SK-N-SH (cell line): ENCODE results near the gene TAX1BP1. TPM values are rescaled to one million over a fixed set of nuclear protein-coding genes. Genes with fewer than 3 reads are reported as not detected.

Experiments
- CTCF ChIA-PET: fragments of 300-600, 350-600 bp; formaldehyde crosslinking; extraction: SDS; loops from one replicate; lab custom pipeline; 2021; lab: Yijun Ruan, JAX
- POLR2A ChIA-PET: fragments of 350-600 bp; sonication (Branson Sonifier 250); formaldehyde crosslinking; extraction: SDS; loops from one replicate; lab custom pipeline; 2020; ENCODE audit warnings: antibody characterized with exemption, inconsistent platforms; lab: Yijun Ruan, JAX
- DNase-seq: peaks from one replicate; pipeline ENCODE4 v3.0.0; 2012
- H2AFZ ChIP-seq: fragments of 200-600 bp; sonication (generic); 2 replicates; pipeline ENCODE4 v1.8.1; 2016; ENCODE audit warnings: antibody characterized with exemption, mild to moderate bottlenecking, low read depth
- H3F3A ChIP-seq: fragments of 200-600 bp; sonication (generic); replicated peaks from 2 replicates; pipeline ENCODE3; 2016; ENCODE audit warnings: antibody characterized with exemption, mild to moderate bottlenecking; ENCODE audit not compliant: insufficient read depth
- H3K27ac ChIP-seq, 2 experiments: fragments of 200-500 bp in 1 of 2; fragments of 200-600 bp in 1 of 2; sonication (Bioruptor generic) in 1 of 2; sonication (generic), shearing (Covaris generic) in 1 of 2; 2 replicates each; pipeline versions ENCODE4 v1.5.1 to v1.6.1; 2014 to 2016; ENCODE audit warnings: low read depth in 2 of 2, inconsistent platforms in 1 of 2, low read length in 1 of 2, mild to moderate bottlenecking in 1 of 2, mixed read lengths in 1 of 2
- H3K27me3 ChIP-seq: fragments of 200-600 bp; sonication (generic), shearing (Covaris generic); 2 replicates; pipeline ENCODE4 v1.6.1; 2016; ENCODE audit warnings: mixed run types; ENCODE audit not compliant: insufficient read depth
- H3K36me3 ChIP-seq, 2 experiments: fragments of 200-500 bp in 1 of 2; fragments of 200-600 bp in 1 of 2; sonication (Bioruptor generic) in 1 of 2; sonication (generic) in 1 of 2; replicated peaks in 1 of 2; 2 replicates each; pipeline versions ENCODE3 to v1.5.1; 2014 to 2016; ENCODE audit warnings: low read length in 1 of 2, mild to moderate bottlenecking in 1 of 2; ENCODE audit not compliant: insufficient read depth in 2 of 2, control insufficient read depth in 1 of 2
- H3K4me1 ChIP-seq, 2 experiments: fragments of 200-500 bp in 1 of 2; fragments of 200-600 bp in 1 of 2; sonication (Bioruptor generic) in 1 of 2; sonication (generic), shearing (Covaris generic) in 1 of 2; 2 replicates each; pipeline versions ENCODE4 v1.5.1 to v1.6.1; 2014 to 2016; ENCODE audit warnings: low read depth in 1 of 2, low read length in 1 of 2, mixed run types in 1 of 2; ENCODE audit not compliant: insufficient read depth in 2 of 2, control insufficient read depth in 1 of 2
- H3K4me2 ChIP-seq: fragments of 200-600 bp; sonication (generic), shearing (Covaris generic); 2 replicates; pipeline ENCODE4 v1.6.1; 2017; ENCODE audit warnings: mixed run types
- H3K4me3 ChIP-seq, 2 experiments: fragments of 200-500 bp in 1 of 2; fragments of 200-600 bp in 1 of 2; sonication (Bioruptor generic) in 1 of 2; sonication (generic), shearing (Covaris generic) in 1 of 2; 2 replicates each; pipeline versions ENCODE4 v1.5.1 to v1.8.1; 2014 to 2016; ENCODE audit warnings: low read depth in 2 of 2, inconsistent platforms in 1 of 2, low read length in 1 of 2, mild to moderate bottlenecking in 1 of 2, mixed read lengths in 1 of 2, moderate library complexity in 1 of 2
- H3K79me2 ChIP-seq: fragments of 200-600 bp; sonication (generic); 2 replicates; pipeline ENCODE4 v1.8.1; 2017; ENCODE audit warnings: mild to moderate bottlenecking; ENCODE audit not compliant: insufficient read depth
- H3K9ac ChIP-seq: fragments of 200-600 bp; sonication (generic); 2 replicates; pipeline ENCODE4 v1.6.1; 2017; ENCODE audit warnings: mixed run types
- H3K9me2 ChIP-seq: fragments of 200-600 bp; sonication (generic); 2 replicates; pipeline ENCODE4 v1.6.1; 2017; ENCODE audit warnings: mixed run types
- H3K9me3 ChIP-seq: fragments of 200-600 bp; sonication (generic); 2 replicates; pipeline ENCODE4 v1.6.1; 2017; ENCODE audit warnings: mixed run types, mild to moderate bottlenecking, moderate library complexity
- H4K20me1 ChIP-seq: fragments of 200-600 bp; sonication (generic); 2 replicates; pipeline ENCODE4 v1.6.1; 2017; ENCODE audit warnings: mild to moderate bottlenecking, mixed run types; ENCODE audit not compliant: insufficient read depth
- CTCF ChIP-seq: fragments of 200-600 bp; sonication (generic); IDR thresholded peaks from 2 replicates; pipeline ENCODE4 v1.6.1; 2017; ENCODE audit warnings: antibody characterized with exemption, mild to moderate bottlenecking, moderate library complexity
- EP300 ChIP-seq, 2 experiments: IDR thresholded peaks; 2 replicates each; pipeline versions ENCODE4 v1.4.0 to v1.6.1; 2012; ENCODE audit warnings: borderline replicate concordance in 1 of 2, low read depth in 1 of 2, low read length in 1 of 2
- FOXJ3 ChIP-seq: sonication (generic); formaldehyde crosslinking; IDR thresholded peaks from 2 replicates; pipeline ENCODE4 v1.5.1; 2020; ENCODE audit warnings: mild to moderate bottlenecking, missing genetic modification reagents
- FOXM1 ChIP-seq: IDR thresholded peaks from 2 replicates; pipeline ENCODE4 v1.4.0; 2012; ENCODE audit warnings: low read depth, mild to moderate bottlenecking
- GATA2 ChIP-seq: sonication (generic); formaldehyde crosslinking; IDR thresholded peaks from 2 replicates; pipeline ENCODE4 v1.5.0; 2020; ENCODE audit warnings: mild to moderate bottlenecking, missing genetic modification reagents
- IRF3 ChIP-seq: fragments of 150-350 bp; IDR thresholded peaks from 2 replicates; pipeline ENCODE4 v1.6.1; 2016; ENCODE audit warnings: mild to moderate bottlenecking, low read depth, low read length
- JUND ChIP-seq: IDR thresholded peaks from 2 replicates; pipeline ENCODE4 v1.4.0; 2012
- MAX ChIP-seq: IDR thresholded peaks from 2 replicates; pipeline ENCODE4 v1.4.0; 2012; ENCODE audit warnings: low read depth
- MEF2A ChIP-seq: IDR thresholded peaks from 2 replicates; pipeline ENCODE4 v1.4.0; 2012; ENCODE audit warnings: low read depth, borderline replicate concordance
- NFIC ChIP-seq: IDR thresholded peaks from 2 replicates; pipeline ENCODE4 v1.4.0; 2012; ENCODE audit warnings: borderline replicate concordance
- POLR2AphosphoS5 ChIP-seq: IDR thresholded peaks from 2 replicates; pipeline ENCODE4 v1.6.1; 2012; ENCODE audit warnings: low read depth, low read length
- RAD21 ChIP-seq: IDR thresholded peaks from 2 replicates; pipeline ENCODE4 v1.6.1; 2012; ENCODE audit warnings: mild to moderate bottlenecking, low read length
- RCOR1 ChIP-seq: fragments of 150-350 bp; IDR thresholded peaks from 2 replicates; pipeline ENCODE4 v1.6.1; 2017; ENCODE audit warnings: antibody characterized with exemption, low read length
- REST ChIP-seq: IDR thresholded peaks from 2 replicates; pipeline ENCODE4 v1.6.1; 2012; ENCODE audit warnings: mild to moderate bottlenecking, low read depth, low read length, moderate library complexity
- SMC3 ChIP-seq: IDR thresholded peaks from 2 replicates; pipeline ENCODE4 v1.6.1; 2012; ENCODE audit warnings: low read depth, low read length, improper control_type of control experiment
- TAF1 ChIP-seq: IDR thresholded peaks from 2 replicates; pipeline ENCODE4 v1.6.1; 2012; ENCODE audit warnings: low read depth, mild to moderate bottlenecking, low read length, moderate library complexity, borderline replicate concordance
- TCF12 ChIP-seq: IDR thresholded peaks from 2 replicates; pipeline ENCODE4 v1.4.0; 2012
- USF2 ChIP-seq: fragments of 150-350 bp; IDR thresholded peaks from 2 replicates; pipeline ENCODE4 v1.6.1; 2017; ENCODE audit warnings: antibody characterized with exemption, low read length, low read depth, borderline replicate concordance
- ZBTB33 ChIP-seq: IDR thresholded peaks from 2 replicates; pipeline ENCODE4 v1.4.0; 2012; ENCODE audit warnings: low read depth, borderline replicate concordance
- WGBS: methylation state at CpG from one replicate; pipeline ENCODE4 v1.1.6; 2017; ENCODE audit warnings: low lambda C conversion rate; 5-methylcytosine and 5-hydroxymethylcytosine counted together
- polyA plus RNA-seq, 3 experiments: library from polyadenylated mRNA; depleted of rRNA; stranded (reverse); fragments of >200 nt; gene quantifications; 2 replicates each; pipeline ENCODE4 v1.2.3, GENCODE V29; 2012

TAX1BP1 gene
- polyA plus RNA-seq, 1 of the 3 experiments (the other 2 are of a cell fraction) = 70.3 TPM

- Histone ChIP-seq H3F3A (peaks cover 5% of the 10 kb centered on the region), H3K27ac (no peak overlapping the region), H3K79me2 (no peaks in the 10 kb centered on the region), H3K9ac (no peak overlapping the region), H2AFZ (no peak overlapping the region), H3K9me3 (no peaks in the 10 kb centered on the region), H4K20me1 (no peaks in the 10 kb centered on the region), H3K36me3 (peaks cover 34 to 51% of the 10 kb centered on the region in 2 experiments), H3K4me2 (no peak overlapping the region), H3K27me3 (no peaks in the 10 kb centered on the region), H3K4me3 (no peak overlapping the region), H3K4me1 (no peaks in the 10 kb centered on the region; a peak in 1 of 4 replicates), H3K9me2 (no peaks in the 10 kb centered on the region)
- POLR2A ChIA-PET = no interaction called here
- 91% methylated on average over 7 of the region's 7 CpGs for WGBS
- TF ChIP-seq CTCF (no peak), MEF2A (no peak), FOXJ3 (no peak), JUND (no peak), NFIC (no peak), FOXM1 (no peak), RAD21 (no peak), SMC3 (no peak), TCF12 (no peak), IRF3 (no peak), ZBTB33 (no peak), MAX (no peak), EP300 (IDR thresholded peaks at IDR 0.05; ENCODE audit: borderline replicate concordance in 1 of 2, low read depth in 1 of 2, low read length in 1 of 2) (no peak), TAF1 (no peak), POLR2AphosphoS5 (no peak; the same call in 1 of the 2 replicates), REST (no peak), USF2 (no peak), GATA2 (no peak), RCOR1 (no peak)
- CTCF ChIA-PET = interaction anchor here (1.3 to 1.5 kb wide), 2 partner anchors 10 to 24 kb away, joined by 3 to 4 read pairs; no protein-coding TSS in a partner anchor
- no peak for DNase-seq
These were observed 94.4 kb downstream of the TAX1BP1 start for GRCh38 chr7:27834179-27834921.
